ENCODE results near the gene ARPC1B.
"Not testable (repeated sequence)": the region's sequence is repeated elsewhere in the genome, so short reads cannot be mapped to it uniquely, and the experiment has no call there.

GRCh38 chr7:99387239-99387635 is 12.7 kb downstream of the ARPC1B start:
- TF ChIP-seq POLR2A, CTCF (IDR thresholded peaks at IDR 0.05): not testable (repeated sequence)

Data from body of pancreas (tissue), 4 donors.